RWPE2 (cell line): ENCODE data around the gene KTN1.

ENCODE experiments used
- ATAC-seq: fragments of 200-7000 bp; cut with Tn5 transposase; 3 replicates; pipeline ENCODE4 v1.9.1; 2021; ENCODE audit warnings: low read depth
- DNase-seq: peaks from one replicate; pipeline ENCODE4 v3.0.0-alpha.2; 2020; ENCODE audit warnings: low spot score
- H3K27ac ChIP-seq: fragments of 450-650 bp; 2 replicates; pipeline ENCODE4 v1.5.1; 2017; ENCODE audit warnings: mild to moderate bottlenecking; ENCODE audit not compliant: poor library complexity, severe bottlenecking
- H3K27me3 ChIP-seq: fragments of 250-450 bp; sonication (Bioruptor Pico); 2 replicates; pipeline ENCODE4 v1.5.1; 2021; ENCODE audit warnings: mild to moderate bottlenecking, moderate library complexity; ENCODE audit not compliant: insufficient read depth, poor library complexity, severe bottlenecking
- H3K36me3 ChIP-seq: fragments of 250-450 bp; sonication (Bioruptor Pico); 2 replicates; pipeline ENCODE4 v1.5.1; 2020; ENCODE audit warnings: low read depth, mild to moderate bottlenecking, moderate library complexity
- H3K4me1 ChIP-seq: fragments of 250-450 bp; sonication (Bioruptor Pico); 2 replicates; pipeline ENCODE4 v1.5.1; 2021; ENCODE audit warnings: mild to moderate bottlenecking, moderate library complexity; ENCODE audit not compliant: insufficient read depth, poor library complexity, severe bottlenecking
- H3K4me3 ChIP-seq: fragments of 250-450 bp; sonication (Bioruptor Pico); 2 replicates; pipeline ENCODE4 v1.5.1; 2021; ENCODE audit warnings: mild to moderate bottlenecking, moderate library complexity; ENCODE audit not compliant: severe bottlenecking
- H3K9me3 ChIP-seq: fragments of 250-450 bp; sonication (Bioruptor Pico); 2 replicates; pipeline ENCODE4 v1.5.1; 2021; ENCODE audit warnings: mild to moderate bottlenecking, moderate library complexity; ENCODE audit not compliant: severe bottlenecking
- CTCF ChIP-seq: fragments of 450-650 bp; IDR thresholded peaks from one replicate; pipeline ENCODE4 v1.5.1; 2017; ENCODE audit warnings: mild to moderate bottlenecking, moderate library complexity; ENCODE audit not compliant: poor library complexity, severe bottlenecking

Gene KTN1

GRCh38 chr14:55620981-55621380 is 41.0 kb downstream of the KTN1 start:
- H3K36me3 ChIP-seq, result peaks cover 85% of the 10 kb centered on the region
- no peak overlapping the region for H3K27ac ChIP-seq

GRCh38 chr14:55621391-55621790 is 41.4 kb downstream of the KTN1 start:
- DNase-seq (no peak), ATAC-seq (no peak)
- TF ChIP-seq CTCF, result no peak
- Histone ChIP-seq H3K9me3 (no peaks in the 10 kb centered on the region), H3K27ac (no peak overlapping the region), H3K4me3 (no peak overlapping the region), H3K27me3 (no peaks in the 10 kb centered on the region), H3K4me1 (no peaks in the 10 kb centered on the region), H3K36me3 (peaks cover 84% of the 10 kb centered on the region)

More at GRCh38 chr14:55620981-55621380, 41.0 kb downstream of the KTN1 start:
- DNase-seq (no peak), ATAC-seq (no peak)
- no peak for TF ChIP-seq CTCF
- H3K9me3 ChIP-seq, result no peaks in the 10 kb centered on the region
- H3K4me1 ChIP-seq, result no peaks in the 10 kb centered on the region
- no peaks in the 10 kb centered on the region for H3K27me3 ChIP-seq
- H3K4me3 ChIP-seq, result no peak overlapping the region

GRCh38 chr14:55624913-55625312 is 44.9 kb downstream of the KTN1 start:
- no peak for DNase-seq
- H3K36me3 ChIP-seq, result peaks cover 83% of the 10 kb centered on the region
- TF ChIP-seq CTCF, result no peak

GRCh38 chr14:55625481-55625880 is 45.5 kb downstream of the KTN1 start:
- Histone ChIP-seq H3K4me1 (no peaks in the 10 kb centered on the region), H3K9me3 (no peaks in the 10 kb centered on the region), H3K4me3 (no peak overlapping the region), H3K36me3 (peaks cover 83% of the 10 kb centered on the region), H3K27me3 (no peaks in the 10 kb centered on the region), H3K27ac (no peak overlapping the region)
- DNase-seq (no peak), ATAC-seq (no peak)
- no peak for TF ChIP-seq CTCF

More at GRCh38 chr14:55624913-55625312, 44.9 kb downstream of the KTN1 start:
- H3K9me3 ChIP-seq, result no peaks in the 10 kb centered on the region
- H3K27me3 ChIP-seq, result no peaks in the 10 kb centered on the region
- ATAC-seq, result no peak
- no peak overlapping the region for H3K4me3 ChIP-seq
- no peak overlapping the region for H3K27ac ChIP-seq
- H3K4me1 ChIP-seq, result no peaks in the 10 kb centered on the region

- peaks cover 81% of the 10 kb centered on the region for H3K36me3 ChIP-seq
- H3K9me3 ChIP-seq, result no peaks in the 10 kb centered on the region
- TF ChIP-seq CTCF, result no peak
- H3K27me3 ChIP-seq, result no peaks in the 10 kb centered on the region
- no peak overlapping the region for H3K27ac ChIP-seq
- ATAC-seq (no peak), DNase-seq (no peak)
- no peaks in the 10 kb centered on the region for H3K4me1 ChIP-seq
- no peak overlapping the region for H3K4me3 ChIP-seq
These were observed 46.1 kb downstream of the KTN1 start for GRCh38 chr14:55626131-55626530.
